K562 (cell line): ENCODE measurements around the gene FUT2. TPM values are rescaled to one million over a fixed set of nuclear protein-coding genes. Genes with fewer than 3 reads are reported as not detected.

Experiments used
- BCL6 ChIP-seq: fragments of 250-450 bp; sonication (Bioruptor Pico); IDR thresholded peaks from 2 replicates; pipeline ENCODE4 v1.4.0; 2020
- C11orf30 ChIP-seq: fragments of 450-650 bp; IDR thresholded peaks from 2 replicates; pipeline ENCODE4 v1.6.1; 2016; ENCODE audit warnings: low read depth, mild to moderate bottlenecking
- CBX2 ChIP-seq: fragments of 200-600 bp; sonication (generic); IDR thresholded peaks from one replicate; pipeline ENCODE4 v1.6.1; 2012; ENCODE audit warnings: mild to moderate bottlenecking, low read length, inconsistent platforms; ENCODE audit not compliant: insufficient read depth, poor library complexity, severe bottlenecking
- CEBPB ChIP-seq: fragments of 450-650 bp; IDR thresholded peaks from 2 replicates; pipeline ENCODE4 v1.6.1; 2016; ENCODE audit warnings: missing genetic modification characterization, missing compliant biosample characterization
- GABPB2 ChIP-seq: fragments of 250-450 bp; sonication (Bioruptor Pico); conservative IDR thresholded peaks from 2 replicates; pipeline ENCODE4 v1.5.1; 2021; ENCODE audit warnings: mild to moderate bottlenecking
- MAZ ChIP-seq, 2 experiments: fragments of 450-650 bp in 1 of 2; sonication (generic) in 1 of 2; formaldehyde crosslinking; IDR thresholded peaks in 1 of 2; conservative IDR thresholded peaks in 1 of 2; 2 replicates each; pipeline versions ENCODE4 v1.4.0 to v1.5.0; 2020; ENCODE audit warnings: mild to moderate bottlenecking in 1 of 2, missing genetic modification reagents in 1 of 2
- MYC ChIP-seq, 2 experiments: fragments of 250-450 bp in 1 of 2; sonication (Bioruptor Pico) in 1 of 2; IDR thresholded peaks; 2 replicates each; pipeline versions ENCODE4 v1.5.1 to v1.6.1; 2012 to 2021; ENCODE audit warnings: low read depth in 2 of 2, borderline replicate concordance in 1 of 2, improper control_type of control experiment in 1 of 2, low read length in 1 of 2, mild to moderate bottlenecking in 1 of 2, moderate library complexity in 1 of 2
- NFE2 ChIP-seq: IDR thresholded peaks from 2 replicates; pipeline ENCODE4 v1.6.1; 2014; ENCODE audit warnings: antibody characterized with exemption, low read depth
- NFXL1 ChIP-seq: fragments of 450-650 bp; formaldehyde crosslinking; IDR thresholded peaks from 2 replicates; pipeline ENCODE4 v1.4.0; 2021; ENCODE audit warnings: mild to moderate bottlenecking
- NR4A1 ChIP-seq, 2 experiments: fragments of 250-450 bp in 1 of 2; fragments of 450-650 bp in 1 of 2; sonication (Bioruptor Pico) in 1 of 2; IDR thresholded peaks; 2 replicates each; pipeline versions ENCODE4 v1.4.0 to v1.6.1; 2016 to 2020; ENCODE audit warnings: mild to moderate bottlenecking in 2 of 2, missing compliant biosample characterization in 1 of 2, missing genetic modification characterization in 1 of 2, moderate library complexity in 1 of 2
- PRPF4 ChIP-seq: fragments of 200-400 bp; formaldehyde crosslinking; IDR thresholded peaks from one replicate; pipeline ENCODE4 v1.6.1; 2017; ENCODE audit warnings: low read length, low read depth, mild to moderate bottlenecking; ENCODE audit not compliant: insufficient read depth, poor library complexity, severe bottlenecking
- SOX6 ChIP-seq: fragments of 450-650 bp; IDR thresholded peaks from 2 replicates; pipeline ENCODE4 v1.6.1; 2014; ENCODE audit warnings: mild to moderate bottlenecking
- STAG1 ChIP-seq: sonication (generic); formaldehyde crosslinking; IDR thresholded peaks from 2 replicates; pipeline ENCODE4 v1.5.0; 2020; ENCODE audit warnings: missing genetic modification reagents, borderline replicate concordance
- TBP ChIP-seq: optimal IDR thresholded peaks from 2 replicates; pipeline ENCODE3; 2011; ENCODE audit warnings: low read depth, low read length, improper control_type of control experiment
- TOE1 ChIP-seq, 2 experiments: fragments of 450-650 bp in 1 of 2; sonication (generic) in 1 of 2; formaldehyde crosslinking in 1 of 2; IDR thresholded peaks; 2 replicates each; pipeline versions ENCODE4 v1.7.1 to v1.8.0; 2016 to 2022; ENCODE audit warnings: borderline replicate concordance in 2 of 2, mild to moderate bottlenecking in 2 of 2, antibody characterized with exemption in 1 of 2, inconsistent platforms in 1 of 2, low read depth in 1 of 2, missing genetic modification reagents in 1 of 2, moderate library complexity in 1 of 2
- ZKSCAN1 ChIP-seq: fragments of 150-350 bp; IDR thresholded peaks from 2 replicates; pipeline ENCODE4 v1.6.1; 2016; ENCODE audit warnings: low read depth, low read length
- ZNF23 ChIP-seq: fragments of 250-450 bp; sonication (Bioruptor Pico); IDR thresholded peaks from 2 replicates; pipeline ENCODE4 v1.4.0; 2020; ENCODE audit warnings: mild to moderate bottlenecking
- ZNF717 ChIP-seq: fragments of 250-450 bp; sonication (Bioruptor Pico); IDR thresholded peaks from 2 replicates; pipeline ENCODE4 v1.5.0; 2021
- ZNF766 ChIP-seq: fragments of 200-800 bp; sonication (Bioruptor generic); conservative IDR thresholded peaks from 2 replicates; pipeline ENCODE4 v1.6.1; 2016; ENCODE audit warnings: missing genetic modification characterization, missing compliant biosample characterization
- polyA plus RNA-seq, 8 experiments: library from polyadenylated mRNA; depleted of rRNA in 4 of 8; stranded (reverse) in 5 of 8; unstranded in 3 of 8; fragments of >200 nt; fragmentation: Nextera tagmentation in 2 of 8; fragmentation: Illumina TruSeq in 1 of 8; extraction: Ambion mirVana in 2 of 8; extraction: Trizol in 1 of 8; gene quantifications; 2 replicates each; pipeline versions ENCODE4 v1.2.1 to v1.2.3, GENCODE V29; 2011 to 2014; ENCODE audit warnings: inconsistent platforms in 1 of 8, missing spikeins in 1 of 8
- total RNA-seq, 7 experiments: library from RNA; depleted of rRNA in 6 of 7; stranded (reverse); fragments of >200 nt in 6 of 7; fragmentation: Illumina TruSeq in 2 of 7; extraction: Trizol in 2 of 7; gene quantifications; 2 replicates each; pipeline versions ENCODE4 v1.2.1 to v1.2.3, GENCODE V29; 2011 to 2021; ENCODE audit warnings: low replicate concordance in 1 of 7
- TF ChIP-seq, protein P1 (sequence below), 2 experiments: IDR thresholded peaks; 2 replicates each; pipeline ENCODE4 v1.6.1; 2012; ENCODE audit warnings: improper control_type of control experiment in 2 of 2, low read depth in 2 of 2, low read length in 2 of 2, borderline replicate concordance in 1 of 2
- TF ChIP-seq, protein P2 (sequence below): sonication (generic); formaldehyde crosslinking; IDR thresholded peaks from 2 replicates; pipeline ENCODE4 v1.8.0; 2022; ENCODE audit warnings: missing genetic modification reagents, mild to moderate bottlenecking, borderline replicate concordance
- TF ChIP-seq, protein P3 (sequence below): fragments of 250-450 bp; sonication (Bioruptor Pico); IDR thresholded peaks from 2 replicates; pipeline ENCODE4 v1.8.0; 2021; ENCODE audit warnings: moderate library complexity, mild to moderate bottlenecking, inconsistent platforms

FUT2 gene
- total and polyA plus RNA-seq, 9 of the 15 experiments (the other 6 are each of a cell fraction or from before 2014, with no cell fraction given) = 0.03 to 0.04 TPM; not detected in 7

DNA sequence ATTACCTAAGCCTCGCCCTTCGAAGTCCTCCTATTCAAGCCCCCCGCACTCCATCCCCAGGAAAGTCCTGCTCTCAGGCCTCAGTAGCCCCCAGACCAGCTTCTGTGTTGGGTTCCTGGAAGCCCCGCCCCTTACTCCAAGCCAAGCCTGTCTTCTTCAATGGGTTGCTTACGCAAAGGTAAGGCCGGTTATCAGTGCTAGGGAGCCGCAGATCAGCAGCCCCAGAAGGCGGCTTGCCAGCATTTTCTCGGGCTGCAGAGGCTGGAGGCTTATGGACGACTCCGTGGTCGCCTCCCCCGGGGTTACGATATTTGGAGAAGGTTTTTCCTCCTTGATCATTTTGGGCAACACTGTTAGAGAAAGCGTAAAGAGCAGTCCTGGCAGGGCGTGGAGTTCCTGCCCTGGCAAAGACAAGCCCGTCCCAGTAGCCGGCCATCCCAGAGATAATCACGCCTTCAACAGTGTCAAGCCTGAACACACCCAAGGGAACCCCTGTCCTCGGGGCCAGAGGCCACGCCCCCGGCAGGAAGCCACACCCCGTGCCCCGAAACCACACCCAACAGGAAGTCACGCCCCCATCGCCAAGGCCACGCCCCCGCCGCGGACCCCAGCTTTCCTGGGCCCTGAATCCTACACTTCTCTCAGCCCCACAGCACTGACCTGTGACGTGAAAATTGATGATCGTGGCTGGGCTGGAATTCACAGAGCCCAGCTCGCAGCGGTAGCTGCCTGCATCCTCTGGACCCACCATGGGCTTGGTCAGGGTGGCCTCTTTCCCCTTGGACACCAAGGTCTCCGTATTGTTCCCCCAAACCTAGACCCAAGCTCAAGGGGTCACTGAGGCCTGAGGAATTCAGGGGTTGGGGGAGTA lies 45.6 kb downstream of the FUT2 start (continued):
- TF ChIP-seq, protein P1, sequence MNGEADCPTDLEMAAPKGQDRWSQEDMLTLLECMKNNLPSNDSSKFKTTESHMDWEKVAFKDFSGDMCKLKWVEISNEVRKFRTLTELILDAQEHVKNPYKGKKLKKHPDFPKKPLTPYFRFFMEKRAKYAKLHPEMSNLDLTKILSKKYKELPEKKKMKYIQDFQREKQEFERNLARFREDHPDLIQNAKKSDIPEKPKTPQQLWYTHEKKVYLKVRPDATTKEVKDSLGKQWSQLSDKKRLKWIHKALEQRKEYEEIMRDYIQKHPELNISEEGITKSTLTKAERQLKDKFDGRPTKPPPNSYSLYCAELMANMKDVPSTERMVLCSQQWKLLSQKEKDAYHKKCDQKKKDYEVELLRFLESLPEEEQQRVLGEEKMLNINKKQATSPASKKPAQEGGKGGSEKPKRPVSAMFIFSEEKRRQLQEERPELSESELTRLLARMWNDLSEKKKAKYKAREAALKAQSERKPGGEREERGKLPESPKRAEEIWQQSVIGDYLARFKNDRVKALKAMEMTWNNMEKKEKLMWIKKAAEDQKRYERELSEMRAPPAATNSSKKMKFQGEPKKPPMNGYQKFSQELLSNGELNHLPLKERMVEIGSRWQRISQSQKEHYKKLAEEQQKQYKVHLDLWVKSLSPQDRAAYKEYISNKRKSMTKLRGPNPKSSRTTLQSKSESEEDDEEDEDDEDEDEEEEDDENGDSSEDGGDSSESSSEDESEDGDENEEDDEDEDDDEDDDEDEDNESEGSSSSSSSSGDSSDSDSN (IDR thresholded peaks at IDR 0.05; ENCODE audit: borderline replicate concordance in 1 of 2, low read depth in 2 of 2, low read length in 2 of 2) = peak; percentile 88 to 96; a peak in 3 of 4 replicates
- TF ChIP-seq ZNF766 = no peak
- TF ChIP-seq TOE1 (IDR thresholded peaks at IDR 0.05; ENCODE audit: borderline replicate concordance) = no peak; the same call in 1 of the 2 replicates
- TF ChIP-seq TOE1 (CRISPR knock-in tag; IDR thresholded peaks at IDR 0.05; ENCODE audit: borderline replicate concordance, low read depth) = no peak
- TF ChIP-seq SOX6 = peak; percentile 38; the same call in 1 of the 2 replicates
- TF ChIP-seq CEBPB (tag) = peak; percentile 73
- no peak for TF ChIP-seq ZNF23 (CRISPR knock-in tag)
- TF ChIP-seq, protein P2, sequence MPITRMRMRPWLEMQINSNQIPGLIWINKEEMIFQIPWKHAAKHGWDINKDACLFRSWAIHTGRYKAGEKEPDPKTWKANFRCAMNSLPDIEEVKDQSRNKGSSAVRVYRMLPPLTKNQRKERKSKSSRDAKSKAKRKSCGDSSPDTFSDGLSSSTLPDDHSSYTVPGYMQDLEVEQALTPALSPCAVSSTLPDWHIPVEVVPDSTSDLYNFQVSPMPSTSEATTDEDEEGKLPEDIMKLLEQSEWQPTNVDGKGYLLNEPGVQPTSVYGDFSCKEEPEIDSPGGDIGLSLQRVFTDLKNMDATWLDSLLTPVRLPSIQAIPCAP = no peak
- TF ChIP-seq GABPB2 (CRISPR knock-in tag) = no peak
- TF ChIP-seq NFE2 = no peak
- no peak for TF ChIP-seq CBX2
- TF ChIP-seq NR4A1 (CRISPR knock-in tag; IDR thresholded peaks at IDR 0.05) = no peak
- TF ChIP-seq NR4A1 (tag; IDR thresholded peaks at IDR 0.05) = 0 out of 2 replicates have a peak, but pooled peaks have one; percentile 19
- TF ChIP-seq, protein P3, sequence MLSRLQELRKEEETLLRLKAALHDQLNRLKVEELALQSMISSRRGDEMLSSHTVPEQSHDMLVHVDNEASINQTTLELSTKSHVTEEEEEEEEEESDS = no peak
- no peak for TF ChIP-seq ZKSCAN1
- peak; percentile 35 for TF ChIP-seq TBP
- TF ChIP-seq PRPF4 = no peak
- TF ChIP-seq MAZ (CRISPR knock-in tag; conservative IDR thresholded peaks at IDR 0.05 in 1 of 2, IDR thresholded peaks at IDR 0.05 in 1 of 2) = no peak
- TF ChIP-seq MYC (IDR thresholded peaks at IDR 0.05; ENCODE audit: low read depth, low read length) = peak; percentile 52; the same call in 1 of the 2 replicates
- no peak for TF ChIP-seq MYC (CRISPR knock-in tag; IDR thresholded peaks at IDR 0.05; ENCODE audit: borderline replicate concordance, low read depth)
- TF ChIP-seq ZNF717 (CRISPR knock-in tag) = no peak
- TF ChIP-seq NFXL1 (CRISPR knock-in tag) = no peak
- no peak for TF ChIP-seq STAG1 (CRISPR knock-in tag)
- TF ChIP-seq C11orf30 = no peak
- no peak for TF ChIP-seq BCL6
